RWPE2 (cell line): Measurements from ENCODE around the gene MAGI1.

ENCODE experiments used
- ATAC-seq: fragments of 200-7000 bp; cut with Tn5 transposase; 3 replicates; pipeline ENCODE4 v1.9.1; 2021; ENCODE audit warnings: low read depth
- DNase-seq: peaks from one replicate; pipeline ENCODE4 v3.0.0-alpha.2; 2020; ENCODE audit warnings: low spot score
- H3K27ac ChIP-seq: fragments of 450-650 bp; 2 replicates; pipeline ENCODE4 v1.5.1; 2017; ENCODE audit warnings: mild to moderate bottlenecking; ENCODE audit not compliant: poor library complexity, severe bottlenecking
- H3K27me3 ChIP-seq: fragments of 250-450 bp; sonication (Bioruptor Pico); 2 replicates; pipeline ENCODE4 v1.5.1; 2021; ENCODE audit warnings: mild to moderate bottlenecking, moderate library complexity; ENCODE audit not compliant: insufficient read depth, poor library complexity, severe bottlenecking
- H3K36me3 ChIP-seq: fragments of 250-450 bp; sonication (Bioruptor Pico); 2 replicates; pipeline ENCODE4 v1.5.1; 2020; ENCODE audit warnings: low read depth, mild to moderate bottlenecking, moderate library complexity
- H3K4me1 ChIP-seq: fragments of 250-450 bp; sonication (Bioruptor Pico); 2 replicates; pipeline ENCODE4 v1.5.1; 2021; ENCODE audit warnings: mild to moderate bottlenecking, moderate library complexity; ENCODE audit not compliant: insufficient read depth, poor library complexity, severe bottlenecking
- H3K4me3 ChIP-seq: fragments of 250-450 bp; sonication (Bioruptor Pico); 2 replicates; pipeline ENCODE4 v1.5.1; 2021; ENCODE audit warnings: mild to moderate bottlenecking, moderate library complexity; ENCODE audit not compliant: severe bottlenecking
- H3K9me3 ChIP-seq: fragments of 250-450 bp; sonication (Bioruptor Pico); 2 replicates; pipeline ENCODE4 v1.5.1; 2021; ENCODE audit warnings: mild to moderate bottlenecking, moderate library complexity; ENCODE audit not compliant: severe bottlenecking
- TF ChIP-seq, protein P1 (sequence below): fragments of 450-650 bp; IDR thresholded peaks from one replicate; pipeline ENCODE4 v1.5.1; 2017; ENCODE audit warnings: mild to moderate bottlenecking, moderate library complexity; ENCODE audit not compliant: poor library complexity, severe bottlenecking

The MAGI1 gene

DNA sequence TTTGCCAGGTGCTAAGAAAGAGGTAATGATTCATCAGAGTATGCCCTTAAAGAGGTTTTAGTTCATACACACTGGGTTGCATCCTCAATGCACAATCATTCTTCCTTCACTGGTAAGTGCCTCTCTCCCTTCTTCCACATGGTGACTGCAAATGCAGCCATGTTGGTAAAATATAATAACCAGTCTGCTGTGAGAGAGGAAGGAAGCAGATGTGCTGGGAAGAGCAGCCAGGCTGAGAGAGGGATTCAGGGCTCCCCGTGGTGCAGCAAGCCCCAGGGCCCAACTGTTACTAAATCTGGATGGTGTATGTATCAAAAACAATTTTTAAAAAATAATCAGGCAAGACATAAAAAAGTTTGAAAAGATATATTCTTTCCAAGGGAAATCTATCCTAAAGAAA, 498.1 kb downstream of the MAGI1 start:
- Histone ChIP-seq H3K27me3 (no peaks in the 10 kb centered on the region), H3K9me3 (no peaks in the 10 kb centered on the region), H3K4me1 (peaks cover 6% of the 10 kb centered on the region), H3K36me3 (no peaks in the 10 kb centered on the region), H3K4me3 (no peak overlapping the region), H3K27ac (no peak overlapping the region)
- ATAC-seq (no peak), DNase-seq (no peak)
- TF ChIP-seq, protein P1, sequence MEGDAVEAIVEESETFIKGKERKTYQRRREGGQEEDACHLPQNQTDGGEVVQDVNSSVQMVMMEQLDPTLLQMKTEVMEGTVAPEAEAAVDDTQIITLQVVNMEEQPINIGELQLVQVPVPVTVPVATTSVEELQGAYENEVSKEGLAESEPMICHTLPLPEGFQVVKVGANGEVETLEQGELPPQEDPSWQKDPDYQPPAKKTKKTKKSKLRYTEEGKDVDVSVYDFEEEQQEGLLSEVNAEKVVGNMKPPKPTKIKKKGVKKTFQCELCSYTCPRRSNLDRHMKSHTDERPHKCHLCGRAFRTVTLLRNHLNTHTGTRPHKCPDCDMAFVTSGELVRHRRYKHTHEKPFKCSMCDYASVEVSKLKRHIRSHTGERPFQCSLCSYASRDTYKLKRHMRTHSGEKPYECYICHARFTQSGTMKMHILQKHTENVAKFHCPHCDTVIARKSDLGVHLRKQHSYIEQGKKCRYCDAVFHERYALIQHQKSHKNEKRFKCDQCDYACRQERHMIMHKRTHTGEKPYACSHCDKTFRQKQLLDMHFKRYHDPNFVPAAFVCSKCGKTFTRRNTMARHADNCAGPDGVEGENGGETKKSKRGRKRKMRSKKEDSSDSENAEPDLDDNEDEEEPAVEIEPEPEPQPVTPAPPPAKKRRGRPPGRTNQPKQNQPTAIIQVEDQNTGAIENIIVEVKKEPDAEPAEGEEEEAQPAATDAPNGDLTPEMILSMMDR: no peak

DNA sequence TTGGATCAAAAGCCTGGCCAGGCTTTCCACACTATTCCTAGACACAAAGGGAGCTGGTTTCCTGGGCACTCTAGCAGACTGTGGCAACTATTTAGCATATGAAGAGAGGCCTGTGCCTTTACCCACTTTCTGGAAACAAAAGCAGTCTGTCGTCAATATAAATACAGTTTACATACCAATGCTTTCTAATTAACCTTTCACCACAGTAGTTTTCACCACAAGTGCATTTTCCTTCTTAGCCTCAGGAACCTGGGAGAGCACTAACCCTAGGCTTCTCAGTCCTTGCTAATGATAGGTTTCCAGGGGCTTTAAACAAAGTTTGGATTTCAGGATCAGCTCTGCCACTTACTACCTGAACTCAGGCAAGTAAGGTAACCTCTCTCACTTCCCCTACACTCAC, 499.1 kb downstream of the MAGI1 start:
- DNase-seq: no peak
- H3K27me3 ChIP-seq: no peaks in the 10 kb centered on the region
- no peak overlapping the region for H3K4me3 ChIP-seq
- no peak for ATAC-seq
- no peaks in the 10 kb centered on the region for H3K36me3 ChIP-seq
- no peak overlapping the region for H3K27ac ChIP-seq
- H3K9me3 ChIP-seq: no peaks in the 10 kb centered on the region
- TF ChIP-seq, protein P1: no peak
- H3K4me1 ChIP-seq: no peaks in the 10 kb centered on the region

DNA sequence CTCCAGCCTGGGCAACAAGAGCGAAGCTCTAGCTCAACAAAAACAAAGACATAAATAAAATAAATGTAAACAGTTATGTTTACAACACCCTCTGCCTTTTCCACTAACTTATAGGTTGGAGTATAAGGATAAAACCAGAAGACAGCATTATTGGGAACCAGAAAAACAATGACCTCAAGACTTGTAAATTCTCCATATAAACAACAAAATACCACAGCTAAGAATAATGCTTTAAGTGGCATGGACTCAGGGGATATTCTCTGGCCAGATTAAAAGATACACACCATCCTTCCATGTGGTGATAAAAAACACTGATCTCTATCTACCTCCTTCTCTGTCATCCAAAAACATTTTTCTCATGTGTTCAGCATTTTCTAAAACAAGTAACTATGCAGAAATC, 500.6 kb downstream of the MAGI1 start:
- Histone ChIP-seq H3K27me3 (no peaks in the 10 kb centered on the region), H3K9me3 (no peaks in the 10 kb centered on the region), H3K4me1 (no peaks in the 10 kb centered on the region), H3K27ac (no peak overlapping the region), H3K36me3 (no peaks in the 10 kb centered on the region), H3K4me3 (no peak overlapping the region)
- DNase-seq (no peak), ATAC-seq (no peak)
- TF ChIP-seq, protein P1: no peak

DNA sequence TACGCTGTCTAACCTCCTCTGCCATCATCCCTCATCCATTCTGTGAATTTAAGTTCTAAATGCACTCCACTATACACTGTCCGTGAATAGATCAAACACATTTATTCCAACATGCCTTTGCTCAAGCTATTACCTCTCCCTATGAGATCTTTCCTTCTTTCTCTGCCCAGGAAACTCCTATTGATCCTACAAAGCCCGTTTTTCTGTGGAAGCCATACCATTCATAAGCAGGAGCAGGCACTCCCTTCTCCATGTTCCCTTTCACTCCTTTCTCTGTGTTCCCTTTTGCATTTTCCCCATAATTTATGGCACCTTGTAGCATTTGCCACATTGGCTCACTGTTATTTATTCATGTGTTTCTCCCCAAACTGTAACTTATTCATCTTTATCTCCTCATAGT, 501.6 kb downstream of the MAGI1 start:
- Histone ChIP-seq H3K4me3 (no peak overlapping the region), H3K27ac (no peak overlapping the region), H3K27me3 (no peaks in the 10 kb centered on the region), H3K9me3 (no peaks in the 10 kb centered on the region), H3K36me3 (no peaks in the 10 kb centered on the region), H3K4me1 (no peaks in the 10 kb centered on the region)
- ATAC-seq (no peak), DNase-seq (no peak)
- TF ChIP-seq, protein P1: no peak

DNA sequence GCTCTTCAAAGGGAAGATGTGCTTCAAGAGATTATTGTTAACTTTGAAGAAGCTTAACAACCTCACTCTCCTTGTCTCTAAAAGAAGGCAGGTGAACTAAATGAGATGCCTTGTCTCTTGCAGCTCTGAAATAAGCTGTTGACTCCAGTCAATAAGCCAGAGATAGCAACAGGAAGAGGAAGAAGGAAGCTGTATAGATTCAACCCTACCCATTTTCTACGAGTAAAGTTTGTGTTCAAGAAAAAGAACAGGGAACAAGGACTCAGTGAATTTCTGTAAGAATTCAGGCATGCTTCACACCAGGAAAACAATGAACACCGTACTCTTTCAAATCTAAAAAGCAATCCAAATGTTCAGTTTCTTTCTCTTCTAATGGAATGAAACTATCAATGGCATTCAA, 503.5 kb downstream of the MAGI1 start:
- ATAC-seq (no peak), DNase-seq (no peak)
- Histone ChIP-seq H3K36me3 (no peaks in the 10 kb centered on the region), H3K4me3 (no peak overlapping the region), H3K27me3 (no peaks in the 10 kb centered on the region), H3K9me3 (no peaks in the 10 kb centered on the region), H3K27ac (no peak overlapping the region), H3K4me1 (no peaks in the 10 kb centered on the region)
- TF ChIP-seq, protein P1: no peak
